Liver (tissue), 9 donors: ENCODE results near the gene ZNF557. TPM values are rescaled to one million over a fixed set of nuclear protein-coding genes. Genes with fewer than 3 reads are reported as not detected.

Source experiments
- DNase-seq: peaks from one replicate; pipeline ENCODE4 v3.0.0-alpha.2; 2017; ENCODE audit warnings: low spot score
- H3K27ac ChIP-seq, 2 donors: one replicate each; pipeline ENCODE4 v1.7.0; 2013; ENCODE audit warnings: inconsistent platforms in 2 of 2, low read length in 2 of 2, control low read depth in 1 of 2, low read depth in 1 of 2, mild to moderate bottlenecking in 1 of 2
- H3K27me3 ChIP-seq, 4 donors: one replicate each; pipeline versions ENCODE4 v1.6.1 to v1.7.0; 2013; ENCODE audit warnings: low read length in 3 of 4, inconsistent platforms in 1 of 4, mild to moderate bottlenecking in 1 of 4, moderate library complexity in 1 of 4; ENCODE audit not compliant: control insufficient read depth in 4 of 4, insufficient read depth in 4 of 4
- H3K36me3 ChIP-seq, 4 donors: one replicate each; pipeline versions ENCODE4 v1.6.1 to v1.7.0; 2013; ENCODE audit warnings: low read length in 3 of 4, mild to moderate bottlenecking in 3 of 4, low read depth in 1 of 4, moderate library complexity in 1 of 4; ENCODE audit not compliant: control insufficient read depth in 4 of 4, insufficient read depth in 3 of 4
- H3K4me1 ChIP-seq, 4 donors: one replicate each; pipeline versions ENCODE4 v1.6.1 to v1.7.0; 2013; ENCODE audit warnings: low read length in 3 of 4, mild to moderate bottlenecking in 3 of 4, moderate library complexity in 1 of 4; ENCODE audit not compliant: control insufficient read depth in 4 of 4, insufficient read depth in 4 of 4
- H3K4me3 ChIP-seq, 3 donors: one replicate each; pipeline versions ENCODE4 v1.6.1 to v1.7.0; 2013; ENCODE audit warnings: low read length in 3 of 3, control low read depth in 1 of 3, low read depth in 1 of 3, mild to moderate bottlenecking in 1 of 3
- H3K9ac ChIP-seq, 2 donors: one replicate each; pipeline ENCODE4 v1.7.0; 2013; ENCODE audit warnings: low read length in 2 of 2, mild to moderate bottlenecking in 2 of 2, moderate library complexity in 2 of 2, control low read depth in 1 of 2, low read depth in 1 of 2
- H3K9me3 ChIP-seq, 4 donors: one replicate each; pipeline versions ENCODE4 v1.6.1 to v1.7.0; 2013; ENCODE audit warnings: low read length in 3 of 4; ENCODE audit not compliant: control insufficient read depth in 4 of 4
- ATF3 ChIP-seq: IDR thresholded peaks from 2 replicates; pipeline ENCODE4 v1.6.1; 2016; ENCODE audit warnings: antibody characterized with exemption
- CTCF ChIP-seq: fragments of 150-350 bp; IDR thresholded peaks from 2 replicates; pipeline ENCODE4 v1.5.1; 2017; ENCODE audit warnings: improper control_type of control experiment, low read depth, low read length; ENCODE audit not compliant: missing input control
- EGR1 ChIP-seq, 2 donors: IDR thresholded peaks; 2 replicates each; pipeline ENCODE4 v1.6.1; 2016 to 2018; ENCODE audit warnings: antibody characterized with exemption in 2 of 2, low read depth in 2 of 2
- FOXA1 ChIP-seq: IDR thresholded peaks from 2 replicates; pipeline ENCODE4 v1.6.1; 2016; ENCODE audit warnings: antibody characterized with exemption
- FOXA2 ChIP-seq: IDR thresholded peaks from 2 replicates; pipeline ENCODE4 v1.6.1; 2016; ENCODE audit warnings: antibody characterized with exemption
- GABPA ChIP-seq, 2 donors: IDR thresholded peaks in 1 of 2; conservative IDR thresholded peaks in 1 of 2; 2 replicates each; pipeline ENCODE4 v1.6.1; 2016; ENCODE audit warnings: antibody characterized with exemption in 2 of 2, mild to moderate bottlenecking in 1 of 2, moderate library complexity in 1 of 2
- HNF4A ChIP-seq, 2 donors: conservative IDR thresholded peaks; 2 replicates each; pipeline ENCODE4 v1.6.1; 2016; ENCODE audit warnings: antibody characterized with exemption in 2 of 2, mild to moderate bottlenecking in 2 of 2
- JUND ChIP-seq, 2 donors: IDR thresholded peaks; 2 replicates each; pipeline ENCODE4 v1.6.1; 2016; ENCODE audit warnings: antibody characterized with exemption in 2 of 2
- MAX ChIP-seq: IDR thresholded peaks from 2 replicates; pipeline ENCODE4 v1.6.1; 2016; ENCODE audit warnings: antibody characterized with exemption
- NR2F2 ChIP-seq: IDR thresholded peaks from 2 replicates; pipeline ENCODE4 v1.6.1; 2016; ENCODE audit warnings: antibody characterized with exemption
- RAD21 ChIP-seq, 2 donors: IDR thresholded peaks; 2 replicates each; pipeline ENCODE4 v1.6.1; 2016; ENCODE audit warnings: antibody characterized with exemption in 2 of 2, mild to moderate bottlenecking in 2 of 2
- REST ChIP-seq: IDR thresholded peaks from 2 replicates; pipeline ENCODE4 v1.6.1; 2016; ENCODE audit warnings: antibody characterized with exemption, mild to moderate bottlenecking
- RXRA ChIP-seq, 2 donors: IDR thresholded peaks; 2 replicates each; pipeline ENCODE4 v1.6.1; 2017 to 2018; ENCODE audit warnings: antibody characterized with exemption in 2 of 2, mild to moderate bottlenecking in 1 of 2
- SP1 ChIP-seq: IDR thresholded peaks from 2 replicates; pipeline ENCODE4 v1.6.1; 2018; ENCODE audit warnings: antibody characterized with exemption, mild to moderate bottlenecking
- TAF1 ChIP-seq: conservative IDR thresholded peaks from 2 replicates; pipeline ENCODE4 v1.6.1; 2016; ENCODE audit warnings: antibody characterized with exemption, mild to moderate bottlenecking
- WGBS: extraction: QIAGEN DNeasy Blood & Tissue Kit; methylation state at CpG from one replicate; pipeline ENCODE4 v1.1.7; 2013; 5-methylcytosine and 5-hydroxymethylcytosine counted together
- polyA plus RNA-seq, 2 donors: library from polyadenylated mRNA; stranded (reverse) in 1 of 2; unstranded in 1 of 2; fragments of 200-250 nt in 1 of 2; fragments of >200 nt in 1 of 2; fragmentation: Nextera tagmentation in 1 of 2; extraction: Ambion mirVana in 1 of 2; gene quantifications; one replicate each; pipeline versions ENCODE4 v1.2.1 to v1.2.3, GENCODE V29; 2013 to 2015
- total RNA-seq, 2 donors: library from RNA; depleted of rRNA; stranded (reverse); fragments of >200 nt; gene quantifications; one replicate each; pipeline ENCODE4 v1.2.3, GENCODE V29; 2014
- donor health status: healthy.
- donor health status: healthy.
- donor health status: healthy.
- donor health status: healthy.
- donor health status: healthy.

ZNF557 gene
- total and polyA plus RNA-seq, 4 donors = 1.4 to 6.0 (median 3.8) TPM

GRCh38 chr19:7088999-7089398 lies 19.5 kb downstream of the ZNF557 start:
- peak overlapping the region in 2 of 3 donors; percentile 18 to 20 for H3K4me3 ChIP-seq
- no peaks in the 10 kb centered on the region for H3K27me3 ChIP-seq
- DNase-seq = no peak
- peaks cover 35 to 75% (median 44%) of the 10 kb centered on the region in 4 donors for H3K9me3 ChIP-seq
- H3K27ac ChIP-seq = no peak overlapping the region
- TF ChIP-seq NR2F2 = no peak
- no peak overlapping the region for H3K9ac ChIP-seq
- peaks cover 4 to 15% (median 12%) of the 10 kb centered on the region in 4 donors for H3K36me3 ChIP-seq
- H3K4me1 ChIP-seq = no peaks in the 10 kb centered on the region
- 92% methylated on average over 6 of the region's 6 CpGs for WGBS

GRCh38 chr19:7098096-7098495 lies 28.6 kb downstream of the ZNF557 start:
- 98% methylated on average over 3 of the region's 3 CpGs for WGBS
- DNase-seq = no peak
- no peaks in the 10 kb centered on the region for H3K27me3 ChIP-seq
- H3K9me3 ChIP-seq = peaks cover 4 to 17% (median 6%) of the 10 kb centered on the region in 4 donors
- TF ChIP-seq RAD21 (IDR thresholded peaks at IDR 0.05) = no peak
- TF ChIP-seq FOXA1 = no peak
- no peak for TF ChIP-seq EGR1 (IDR thresholded peaks at IDR 0.05; ENCODE audit: low read depth in 2 of 2)
- no peak for TF ChIP-seq GABPA (IDR thresholded peaks at IDR 0.05 in 1 of 2, conservative IDR thresholded peaks at IDR 0.05 in 1 of 2)
- TF ChIP-seq CTCF = no peak
- TF ChIP-seq TAF1 = no peak
- TF ChIP-seq JUND (IDR thresholded peaks at IDR 0.05) = no peak
- peak overlapping the region in 1 of 2 donors; percentile 91 for H3K27ac ChIP-seq
- H3K4me1 ChIP-seq = peaks cover 0 to 2% (median 0%) of the 10 kb centered on the region in 4 donors
- no peaks in the 10 kb centered on the region for H3K36me3 ChIP-seq
- no peak overlapping the region for H3K4me3 ChIP-seq
- no peak overlapping the region for H3K9ac ChIP-seq

- Histone ChIP-seq H3K27ac (peak overlapping the region; percentile 91 to 98), H3K27me3 (no peaks in the 10 kb centered on the region), H3K36me3 (no peaks in the 10 kb centered on the region), H3K9me3 (peaks cover 1 to 12% (median 6%) of the 10 kb centered on the region in 4 donors), H3K4me3 (peak overlapping the region; percentile 80 to 95 (median 87)), H3K9ac (peak overlapping the region; percentile 75 to 76), H3K4me1 (peaks cover 0 to 2% (median 0%) of the 10 kb centered on the region in 4 donors)
- WGBS = under 1% methylated on average over 78 of the region's 78 CpGs
- DNase-seq = peak; percentile 89
- TF ChIP-seq JUND (IDR thresholded peaks at IDR 0.05) = no peak
- TF ChIP-seq REST = peak; percentile 39
- TF ChIP-seq RAD21 (IDR thresholded peaks at IDR 0.05) = peak in 1 of 2 donors; percentile 16
- TF ChIP-seq EGR1 (IDR thresholded peaks at IDR 0.05; ENCODE audit: low read depth in 2 of 2) = peak in 1 of 2 donors; percentile 23
- TF ChIP-seq FOXA1 = no peak
- no peak for TF ChIP-seq MAX
- no peak for TF ChIP-seq HNF4A (conservative IDR thresholded peaks at IDR 0.05)
- TF ChIP-seq NR2F2 = no peak
- peak; percentile 41 for TF ChIP-seq SP1
- TF ChIP-seq TAF1 = no peak
- no peak for TF ChIP-seq CTCF
- no peak for TF ChIP-seq ATF3
- TF ChIP-seq FOXA2 = no peak
- peak in 1 of 2 donors; percentile 48 for TF ChIP-seq RXRA (IDR thresholded peaks at IDR 0.05)
Observed at GRCh38 chr19:7098701-7099596, 29.4 kb downstream of the ZNF557 start.
